IMR-90 (cell line): ENCODE results near the gene IP6K1. TPM values are rescaled to one million over a fixed set of nuclear protein-coding genes. Genes with fewer than 3 reads are reported as not detected.

Experiments
- ATAC-seq: fragments of 200-7000 bp; cut with Tn5 transposase; 2 replicates; pipeline ENCODE4 v1.9.1; 2020; ENCODE audit warnings: low read depth, mild to moderate bottlenecking, moderate library complexity
- BruUV-seq: library from RNA; stranded (reverse); fragments of 400-500 nt; replicated peaks from 2 replicates; lab custom pipeline; 2021; lab: Mats Ljungman, UMichigan
- CTCF ChIA-PET: fragments of 300-600 bp; formaldehyde crosslinking; extraction: SDS; loops from one replicate; lab custom pipeline; 2021; ENCODE audit warnings: antibody characterized with exemption; lab: Yijun Ruan, JAX
- POLR2A ChIA-PET: fragments of 300-600 bp; sonication (Branson Sonifier 250); formaldehyde crosslinking; loops from one replicate; lab custom pipeline; 2022; ENCODE audit warnings: antibody characterized with exemption; ENCODE audit not compliant: unreplicated experiment; lab: Charles Lee
- DNase-seq: peaks from one replicate; pipeline ENCODE4 v3.0.0; 2013
- H2AFZ ChIP-seq: replicated peaks from 2 replicates; pipeline ENCODE3; 2013; ENCODE audit warnings: low read length, mild to moderate bottlenecking; ENCODE audit not compliant: poor library complexity
- H2AK5ac ChIP-seq: 2 replicates; pipeline ENCODE4 v1.6.1; 2013; ENCODE audit warnings: low read depth, low read length, inconsistent platforms
- H2AK9ac ChIP-seq: replicated peaks from 2 replicates; pipeline ENCODE3; 2013; ENCODE audit warnings: mild to moderate bottlenecking, low read depth, low read length, moderate library complexity; ENCODE audit not compliant: poor library complexity
- H2BK120ac ChIP-seq: 2 replicates; pipeline ENCODE4 v1.6.1; 2013; ENCODE audit warnings: low read depth, low read length, inconsistent platforms
- H2BK15ac ChIP-seq: 3 replicates; pipeline ENCODE4 v1.6.1; 2013; ENCODE audit warnings: low read depth, low read length, inconsistent platforms
- H2BK20ac ChIP-seq: 2 replicates; pipeline ENCODE4 v1.6.1; 2013; ENCODE audit warnings: low read depth, mild to moderate bottlenecking, inconsistent platforms, low read length, moderate library complexity
- H2BK5ac ChIP-seq: 2 replicates; pipeline ENCODE4 v1.6.1; 2013; ENCODE audit warnings: mild to moderate bottlenecking, low read depth, low read length, inconsistent platforms; ENCODE audit not compliant: poor library complexity, severe bottlenecking
- H3K14ac ChIP-seq: replicated peaks from 2 replicates; pipeline ENCODE4 v1.6.1; 2013; ENCODE audit warnings: low read depth, low read length, inconsistent platforms
- H3K18ac ChIP-seq: 2 replicates; pipeline ENCODE4 v1.6.1; 2013; ENCODE audit warnings: low read depth, low read length, control low read depth
- H3K23ac ChIP-seq: 2 replicates; pipeline ENCODE4 v1.6.1; 2013; ENCODE audit warnings: low read depth, low read length, inconsistent platforms
- H3K27ac ChIP-seq: 2 replicates; pipeline ENCODE4 v1.5.1; 2013; ENCODE audit warnings: mild to moderate bottlenecking, control low read depth, low read length; ENCODE audit not compliant: insufficient read depth
- H3K27me3 ChIP-seq: 2 replicates; pipeline ENCODE4 v1.6.1; 2013; ENCODE audit warnings: low read length; ENCODE audit not compliant: control insufficient read depth, insufficient read depth
- H3K36me3 ChIP-seq: 2 replicates; pipeline ENCODE4 v1.6.1; 2013; ENCODE audit warnings: low read length, mixed read lengths; ENCODE audit not compliant: control insufficient read depth, insufficient read depth
- H3K4ac ChIP-seq: 2 replicates; pipeline ENCODE4 v1.6.1; 2013; ENCODE audit warnings: low read depth, low read length, inconsistent platforms
- H3K4me1 ChIP-seq: 2 replicates; pipeline ENCODE4 v1.6.1; 2013; ENCODE audit warnings: low read length, mixed read lengths; ENCODE audit not compliant: control insufficient read depth, insufficient read depth
- H3K4me2 ChIP-seq: 2 replicates; pipeline ENCODE4 v1.6.1; 2013; ENCODE audit warnings: low read depth, mild to moderate bottlenecking, control low read depth, low read length, moderate library complexity
- H3K4me3 ChIP-seq: 2 replicates; pipeline ENCODE4 v1.5.1; 2013; ENCODE audit warnings: low read depth, mild to moderate bottlenecking, control low read depth, low read length, moderate library complexity; ENCODE audit not compliant: insufficient read depth
- H3K56ac ChIP-seq: 2 replicates; pipeline ENCODE4 v1.6.1; 2013; ENCODE audit warnings: low read length, inconsistent platforms; ENCODE audit not compliant: insufficient read depth; ENCODE audit errors: extremely low read depth
- H3K79me1 ChIP-seq, 2 experiments: 2 replicates each; pipeline ENCODE4 v1.6.1; 2013; ENCODE audit warnings: low read length in 2 of 2, inconsistent platforms in 1 of 2, low read depth in 1 of 2
- H3K9ac ChIP-seq: 2 replicates; pipeline ENCODE4 v1.6.1; 2013; ENCODE audit warnings: low read depth, low read length, control low read depth
- H3K9me1 ChIP-seq: 2 replicates; pipeline ENCODE4 v1.6.1; 2013; ENCODE audit warnings: low read length, inconsistent platforms; ENCODE audit not compliant: insufficient read depth
- H3K9me3 ChIP-seq: 2 replicates; pipeline ENCODE4 v1.6.1; 2013; ENCODE audit warnings: low read length; ENCODE audit not compliant: control insufficient read depth, insufficient read depth
- H4K20me1 ChIP-seq: 2 replicates; pipeline ENCODE4 v1.6.1; 2013; ENCODE audit warnings: low read length, inconsistent platforms; ENCODE audit not compliant: insufficient read depth
- H4K5ac ChIP-seq: 2 replicates; pipeline ENCODE4 v1.6.1; 2013; ENCODE audit warnings: mild to moderate bottlenecking, low read depth, low read length, control low read depth
- H4K8ac ChIP-seq, 2 experiments: 2 replicates each; pipeline ENCODE4 v1.6.1; 2013; ENCODE audit warnings: low read depth in 2 of 2, low read length in 2 of 2, control low read depth in 1 of 2, inconsistent platforms in 1 of 2
- H4K91ac ChIP-seq: 2 replicates; pipeline ENCODE4 v1.6.1; 2013; ENCODE audit warnings: low read depth, low read length, inconsistent platforms; ENCODE audit not compliant: insufficient read depth
- POLR2A ChIP-seq: IDR thresholded peaks from 2 replicates; pipeline ENCODE4 v1.6.1; 2012; ENCODE audit warnings: mild to moderate bottlenecking, low read depth, low read length
- RFX5 ChIP-seq: IDR thresholded peaks from 2 replicates; pipeline ENCODE4 v1.8.0; 2012; ENCODE audit warnings: low read depth, mild to moderate bottlenecking, low read length, moderate library complexity
- WGBS, 2 experiments: methylation state at CpG; one replicate each; pipeline versions ENCODE4 v1.1.5 to v1.1.7; 2013; ENCODE audit warnings: missing lambda C conversion rate in 2 of 2; ENCODE audit not compliant: insufficient read length in 1 of 2; ENCODE audit errors: extremely low coverage in 2 of 2; 5-methylcytosine and 5-hydroxymethylcytosine counted together
- dilution Hi-C: fragments of 300-500 bp; cut with HindIII; formaldehyde crosslinking; loops from one replicate; pipeline ENCODE4 v1.14.3; 2018; ENCODE audit warnings: low sequenced_read_pairs; ENCODE audit not compliant: unreplicated experiment
- in situ Hi-C: fragments of 300-500 bp; cut with MboI; formaldehyde crosslinking; loops from 3 replicates; pipeline ENCODE4 v1.14.3; 2019; ENCODE audit warnings: low sequenced_read_pairs, inconsistent platforms, mixed read lengths
- intact Hi-C: fragments of 100-400 bp; cut with micrococcal nuclease; formaldehyde crosslinking; loops from 2 replicates; pipeline ENCODE4 v1.10.0; 2022
- polyA plus RNA-seq, 3 experiments: library from polyadenylated mRNA; depleted of rRNA; stranded (reverse); fragments of >200 nt; gene quantifications; 2 replicates each; pipeline ENCODE4 v1.2.3, GENCODE V29; 2012; ENCODE audit warnings: low replicate concordance in 1 of 3
- total RNA-seq: library from RNA; depleted of rRNA; stranded (reverse); fragments of >200 nt; gene quantifications from 2 replicates; pipeline ENCODE4 v1.2.3, GENCODE V29; 2012

Gene IP6K1
- total and polyA plus RNA-seq, 2 of the 4 experiments (the other 2 are of a cell fraction): 28.3 to 28.7 TPM

- no peak overlapping the region for H3K56ac ChIP-seq
- H2BK20ac ChIP-seq: no peak overlapping the region
- H2AFZ ChIP-seq: no peak overlapping the region
- H4K8ac ChIP-seq: no peak overlapping the region
- no peaks in the 10 kb centered on the region for H3K9me3 ChIP-seq
- in situ Hi-C loops (no loop called here), dilution Hi-C loops (no loop called here), intact Hi-C loops (no loop called here)
- H3K4me2 ChIP-seq: no peak overlapping the region
- ATAC-seq: no peak
- no peak overlapping the region for H3K27ac ChIP-seq
- no peak overlapping the region for H2BK5ac ChIP-seq
- H3K4me1 ChIP-seq: peaks cover 17% of the 10 kb centered on the region
- H3K9ac ChIP-seq: no peak overlapping the region
- no TSS peak for BruUV-seq
- no peaks in the 10 kb centered on the region for H3K27me3 ChIP-seq
- H2AK5ac ChIP-seq: no peak overlapping the region
- H3K79me1 ChIP-seq: peaks cover 15 to 43% of the 10 kb centered on the region in 2 experiments; a peak in 3 of 4 replicates
- no peak overlapping the region for H3K4ac ChIP-seq
- no peak overlapping the region for H3K18ac ChIP-seq
- H3K9me1 ChIP-seq: peaks cover 5% of the 10 kb centered on the region; the same call in 1 of the 2 replicates
- H2BK120ac ChIP-seq: no peak overlapping the region
- no peak overlapping the region for H2BK15ac ChIP-seq
- no CpG with 5 or more reads among the region's 4 CpGs for WGBS, 2 experiments
- H4K20me1 ChIP-seq: peaks cover 31% of the 10 kb centered on the region
- H3K36me3 ChIP-seq: peaks cover 30% of the 10 kb centered on the region
- no peak overlapping the region for H3K14ac ChIP-seq
- ChIA-PET POLR2A (no interaction called here), CTCF (interaction anchor here (3.3 kb wide), 1 partner anchor 119 kb away, joined by 9 read pairs; no protein-coding TSS in a partner anchor)
- no peak overlapping the region for H3K23ac ChIP-seq
- no peak overlapping the region for H4K5ac ChIP-seq
- no peak overlapping the region for H3K4me3 ChIP-seq
- TF ChIP-seq RFX5: no peak
- no peak for TF ChIP-seq POLR2A
- DNase-seq: no peak
- peak overlapping the region; percentile 15 for H2AK9ac ChIP-seq
- H4K91ac ChIP-seq: no peak overlapping the region
These were observed 65.3 kb downstream of the IP6K1 start for GRCh38 chr3:49720855-49721595.
